ENCODE measurements around the gene PIP4P1. TPM values are rescaled to one million over a fixed set of nuclear protein-coding genes. Genes with fewer than 3 reads are reported as not detected.

The PIP4P1 gene
- total and polyA plus RNA-seq, 9 of the 15 experiments (the other 6 are each of a cell fraction or from before 2014, with no cell fraction given), result 5.3 to 20.9 (median 10.7) TPM

GRCh38 chr14:20469890-20470602 is 8.8 kb upstream of the PIP4P1 start (continued):
- TF ChIP-seq MGA (IDR thresholded peaks at IDR 0.05) (peak; percentile 7; the same call in 1 of the 2 replicates), L3MBTL2 (IDR thresholded peaks at IDR 0.05) (peak; percentile 51), CXXC5 (CRISPR knock-in tag; IDR thresholded peaks at IDR 0.05) (no peak), ZBTB26 (CRISPR knock-in tag; IDR thresholded peaks at IDR 0.05) (no peak), RAD21 (CRISPR knock-in tag; conservative IDR thresholded peaks at IDR 0.05 in 1 of 2, IDR thresholded peaks at IDR 0.05 in 1 of 2) (no peak), SAFB (IDR thresholded peaks at IDR 0.05; ENCODE audit: borderline replicate concordance, low read depth, low read length) (no peak), SLC30A9 (CRISPR knock-in tag; IDR thresholded peaks at IDR 0.05) (no peak), COPS2 (conservative IDR thresholded peaks at IDR 0.05) (no peak), TAL1 (IDR thresholded peaks at IDR 0.05) (no peak), USF1 (CRISPR knock-in tag; IDR thresholded peaks at IDR 0.05) (no peak), BMI1 (IDR thresholded peaks at IDR 0.05; ENCODE audit: low read length) (no peak), SRSF1 (IDR thresholded peaks at IDR 0.05; ENCODE audit: low read depth, low read length) (no peak), RBFOX2 (IDR thresholded peaks at IDR 0.05; ENCODE audit: low read depth, low read length) (no peak), KAT8 (IDR thresholded peaks at IDR 0.05; ENCODE audit: low read depth) (no peak)
